Parathyroid adenoma (tissue), 2 donors: Measurements from ENCODE around the gene KLF6.

Experiments used
- H2AFZ ChIP-seq: fragments of 300-600 bp; sonication (generic); one replicate; pipeline ENCODE4 v1.7.0; 2017; ENCODE audit warnings: antibody characterized with exemption, mild to moderate bottlenecking
- H3K27ac ChIP-seq: fragments of 300-600 bp; sonication (generic); one replicate; pipeline ENCODE4 v1.7.0; 2017
- H3K27me3 ChIP-seq: fragments of 300-600 bp; sonication (generic); one replicate; pipeline ENCODE4 v1.7.0; 2017; ENCODE audit warnings: low read length; ENCODE audit not compliant: control insufficient read depth, insufficient read depth
- H3K36me3 ChIP-seq: fragments of 300-600 bp; sonication (generic); one replicate; pipeline ENCODE4 v1.7.0; 2017; ENCODE audit warnings: low read length; ENCODE audit not compliant: control insufficient read depth, insufficient read depth
- H3K4me1 ChIP-seq: fragments of 300-600 bp; sonication (generic); one replicate; pipeline ENCODE4 v1.7.0; 2017; ENCODE audit warnings: control low read depth
- H3K4me2 ChIP-seq: fragments of 300-600 bp; sonication (generic); one replicate; pipeline ENCODE4 v1.7.0; 2017; ENCODE audit warnings: low read length
- H3K4me3 ChIP-seq: fragments of 300-600 bp; sonication (generic); one replicate; pipeline ENCODE4 v1.7.0; 2017; ENCODE audit warnings: low read depth, low read length
- H3K79me2 ChIP-seq: fragments of 300-600 bp; sonication (generic); one replicate; pipeline ENCODE4 v1.7.0; 2017; ENCODE audit warnings: control low read depth
- H3K9ac ChIP-seq: fragments of 300-600 bp; sonication (generic); one replicate; pipeline ENCODE4 v1.7.0; 2017; ENCODE audit warnings: mild to moderate bottlenecking
- H3K9me3 ChIP-seq: fragments of 300-600 bp; sonication (generic); one replicate; pipeline ENCODE4 v1.7.0; 2017; ENCODE audit warnings: low read length; ENCODE audit not compliant: control insufficient read depth
- CTCF ChIP-seq: fragments of 300-600 bp; sonication (generic); IDR thresholded peaks from one replicate; pipeline ENCODE4 v1.7.0; 2017; ENCODE audit warnings: antibody characterized with exemption, mild to moderate bottlenecking
- donor health status: primary hyperparathyroidism.

KLF6 gene

GRCh38 chr10:3782146-3782450 is 2.9 kb downstream of the KLF6 start:
- H3K36me3 ChIP-seq, result no peaks in the 10 kb centered on the region
- TF ChIP-seq CTCF, result no peak
- H3K4me3 ChIP-seq, result peak overlapping the region; percentile 93
- peak overlapping the region; percentile 78 for H3K4me2 ChIP-seq
- no peak overlapping the region for H2AFZ ChIP-seq
- H3K27ac ChIP-seq, result peak overlapping the region; percentile 95
- H3K27me3 ChIP-seq, result no peaks in the 10 kb centered on the region
- H3K9me3 ChIP-seq, result no peaks in the 10 kb centered on the region
- H3K79me2 ChIP-seq, result peaks cover 4% of the 10 kb centered on the region
- H3K4me1 ChIP-seq, result no peaks in the 10 kb centered on the region
- H3K9ac ChIP-seq, result no peak overlapping the region

GRCh38 chr10:3781468-3782145 is 3.4 kb downstream of the KLF6 start:
- no peak overlapping the region for H2AFZ ChIP-seq
- no peaks in the 10 kb centered on the region for H3K27me3 ChIP-seq
- H3K4me1 ChIP-seq, result no peaks in the 10 kb centered on the region
- H3K79me2 ChIP-seq, result peaks cover 4% of the 10 kb centered on the region
- H3K9ac ChIP-seq, result no peak overlapping the region
- TF ChIP-seq CTCF, result peak; percentile 7
- peak overlapping the region; percentile 78 for H3K4me2 ChIP-seq
- H3K36me3 ChIP-seq, result no peaks in the 10 kb centered on the region
- H3K9me3 ChIP-seq, result no peaks in the 10 kb centered on the region
- H3K4me3 ChIP-seq, result peak overlapping the region; percentile 93
- H3K27ac ChIP-seq, result peak overlapping the region; percentile 95

GRCh38 chr10:3780771-3781467 is 4.1 kb downstream of the KLF6 start:
- no peak overlapping the region for H3K9ac ChIP-seq
- H3K79me2 ChIP-seq, result peaks cover 4% of the 10 kb centered on the region
- H3K27me3 ChIP-seq, result no peaks in the 10 kb centered on the region
- H3K27ac ChIP-seq, result peak overlapping the region; percentile 95
- peak overlapping the region; percentile 93 for H3K4me3 ChIP-seq
- peak overlapping the region; percentile 78 for H3K4me2 ChIP-seq
- no peak for TF ChIP-seq CTCF
- H3K9me3 ChIP-seq, result no peaks in the 10 kb centered on the region
- H2AFZ ChIP-seq, result no peak overlapping the region
- H3K36me3 ChIP-seq, result no peaks in the 10 kb centered on the region
- H3K4me1 ChIP-seq, result no peaks in the 10 kb centered on the region

- H3K79me2 ChIP-seq, result peaks cover 4% of the 10 kb centered on the region
- H3K36me3 ChIP-seq, result no peaks in the 10 kb centered on the region
- H3K27me3 ChIP-seq, result no peaks in the 10 kb centered on the region
- no peak for TF ChIP-seq CTCF
- no peaks in the 10 kb centered on the region for H3K9me3 ChIP-seq
- H3K4me2 ChIP-seq, result peak overlapping the region; percentile 78
- no peak overlapping the region for H3K27ac ChIP-seq
- no peak overlapping the region for H2AFZ ChIP-seq
- no peaks in the 10 kb centered on the region for H3K4me1 ChIP-seq
- H3K9ac ChIP-seq, result no peak overlapping the region
- no peak overlapping the region for H3K4me3 ChIP-seq
Measured at GRCh38 chr10:3780021-3780770, 4.8 kb downstream of the KLF6 start.
